Brain microvascular endothelial cell (primary cell): Measurements from ENCODE around the gene IFI35.

ENCODE experiments used
- DNase-seq: peaks from one replicate; pipeline ENCODE4 v3.0.0-alpha.2; 2020
- H3K27ac ChIP-seq: fragments of 250-450 bp; sonication (Bioruptor Pico); 2 replicates; pipeline ENCODE4 v1.5.1; 2020; ENCODE audit warnings: mild to moderate bottlenecking, moderate library complexity
- H3K27me3 ChIP-seq: fragments of 250-450 bp; sonication (Bioruptor Pico); replicated peaks from 2 replicates; pipeline ENCODE4 v1.5.1; 2020; ENCODE audit warnings: mild to moderate bottlenecking
- H3K36me3 ChIP-seq: fragments of 250-450 bp; sonication (Bioruptor Pico); replicated peaks from 2 replicates; pipeline ENCODE4 v1.5.1; 2020; ENCODE audit warnings: mild to moderate bottlenecking
- H3K4me3 ChIP-seq: 2 replicates; pipeline ENCODE4 v1.5.1; 2011; ENCODE audit warnings: low read depth, mild to moderate bottlenecking, control low read depth, low read length, moderate library complexity
- in situ Hi-C: cut with HindIII; loops from 2 replicates; pipeline ENCODE4 v1.10.0; 2017; ENCODE audit warnings: low sequenced_read_pairs, low pct_ligation_motif_present
- TF ChIP-seq, protein P1 (sequence below): IDR thresholded peaks from 2 replicates; pipeline ENCODE4 v1.5.1; 2011; ENCODE audit warnings: low read depth, mild to moderate bottlenecking, moderate library complexity, low read length, control low read depth, inconsistent platforms; ENCODE audit errors: missing control alignments

The IFI35 gene

DNA sequence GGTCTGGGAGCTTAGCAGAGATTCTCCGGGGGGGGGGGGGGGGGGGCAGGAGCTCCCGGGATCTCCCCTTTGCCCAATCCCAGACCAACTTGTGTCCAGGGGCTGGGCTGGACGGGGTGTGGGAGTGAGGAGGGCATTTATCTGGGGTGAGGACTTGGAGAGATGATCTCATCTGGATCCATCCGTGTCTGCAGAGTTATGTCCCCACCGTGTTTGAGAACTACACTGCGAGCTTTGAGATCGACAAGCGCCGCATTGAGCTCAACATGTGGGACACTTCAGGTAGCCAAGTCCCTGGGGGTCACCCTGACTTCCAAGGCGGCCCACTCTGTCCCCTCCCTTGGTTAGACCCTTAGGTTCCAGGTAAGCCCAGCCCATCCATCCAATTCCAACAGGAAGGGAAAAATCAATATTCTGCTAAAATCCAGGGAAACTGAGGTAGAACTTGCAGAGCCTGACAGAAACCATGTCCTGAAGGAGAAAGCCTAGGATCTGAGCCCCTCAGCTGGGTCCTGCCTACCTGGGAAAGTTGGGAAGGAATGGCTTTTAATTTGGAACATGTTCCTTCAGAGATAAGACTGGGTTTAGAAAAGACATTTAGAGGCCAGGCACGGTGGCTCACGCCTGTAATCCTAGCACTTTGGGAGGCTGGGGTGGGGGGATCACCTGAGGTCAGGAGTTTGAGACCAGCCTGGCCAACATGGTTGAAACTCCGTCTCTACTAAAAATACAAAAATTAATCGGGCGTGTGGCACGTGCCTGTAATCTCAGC lies 19.4 kb downstream of the IFI35 start:
- Histone ChIP-seq H3K27me3 (no peaks in the 10 kb centered on the region), H3K4me3 (no peak overlapping the region), H3K27ac (no peak overlapping the region), H3K36me3 (no peaks in the 10 kb centered on the region)
- DNase-seq = no peak
- in situ Hi-C loops = no loop called here
- TF ChIP-seq, protein P1, sequence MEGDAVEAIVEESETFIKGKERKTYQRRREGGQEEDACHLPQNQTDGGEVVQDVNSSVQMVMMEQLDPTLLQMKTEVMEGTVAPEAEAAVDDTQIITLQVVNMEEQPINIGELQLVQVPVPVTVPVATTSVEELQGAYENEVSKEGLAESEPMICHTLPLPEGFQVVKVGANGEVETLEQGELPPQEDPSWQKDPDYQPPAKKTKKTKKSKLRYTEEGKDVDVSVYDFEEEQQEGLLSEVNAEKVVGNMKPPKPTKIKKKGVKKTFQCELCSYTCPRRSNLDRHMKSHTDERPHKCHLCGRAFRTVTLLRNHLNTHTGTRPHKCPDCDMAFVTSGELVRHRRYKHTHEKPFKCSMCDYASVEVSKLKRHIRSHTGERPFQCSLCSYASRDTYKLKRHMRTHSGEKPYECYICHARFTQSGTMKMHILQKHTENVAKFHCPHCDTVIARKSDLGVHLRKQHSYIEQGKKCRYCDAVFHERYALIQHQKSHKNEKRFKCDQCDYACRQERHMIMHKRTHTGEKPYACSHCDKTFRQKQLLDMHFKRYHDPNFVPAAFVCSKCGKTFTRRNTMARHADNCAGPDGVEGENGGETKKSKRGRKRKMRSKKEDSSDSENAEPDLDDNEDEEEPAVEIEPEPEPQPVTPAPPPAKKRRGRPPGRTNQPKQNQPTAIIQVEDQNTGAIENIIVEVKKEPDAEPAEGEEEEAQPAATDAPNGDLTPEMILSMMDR = no peak

DNA sequence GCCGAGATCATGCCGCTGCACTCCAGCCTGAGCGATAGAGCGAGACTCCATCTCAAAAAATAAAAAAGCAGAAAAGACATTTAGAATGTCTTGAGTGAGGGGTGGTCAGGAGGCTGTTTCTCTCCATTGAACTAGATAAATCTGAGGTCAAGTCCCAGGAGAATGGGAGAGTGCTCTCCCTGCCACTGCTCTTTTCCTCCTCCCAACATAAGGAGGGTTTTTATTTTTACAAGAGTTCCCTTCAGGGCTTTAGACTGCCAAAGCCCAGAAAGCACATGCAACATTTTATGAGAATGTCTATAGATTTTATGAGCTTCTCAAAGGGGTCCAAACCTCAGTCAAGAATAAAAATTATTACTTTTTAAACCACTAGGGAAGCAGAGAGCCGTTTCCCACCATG lies 20.0 kb downstream of the IFI35 start:
- no peaks in the 10 kb centered on the region for H3K36me3 ChIP-seq
- TF ChIP-seq, protein P1 = no peak
- H3K27ac ChIP-seq = no peak overlapping the region
- H3K4me3 ChIP-seq = no peak overlapping the region
- in situ Hi-C loops = no loop called here
- no peak for DNase-seq
- no peaks in the 10 kb centered on the region for H3K27me3 ChIP-seq

DNA sequence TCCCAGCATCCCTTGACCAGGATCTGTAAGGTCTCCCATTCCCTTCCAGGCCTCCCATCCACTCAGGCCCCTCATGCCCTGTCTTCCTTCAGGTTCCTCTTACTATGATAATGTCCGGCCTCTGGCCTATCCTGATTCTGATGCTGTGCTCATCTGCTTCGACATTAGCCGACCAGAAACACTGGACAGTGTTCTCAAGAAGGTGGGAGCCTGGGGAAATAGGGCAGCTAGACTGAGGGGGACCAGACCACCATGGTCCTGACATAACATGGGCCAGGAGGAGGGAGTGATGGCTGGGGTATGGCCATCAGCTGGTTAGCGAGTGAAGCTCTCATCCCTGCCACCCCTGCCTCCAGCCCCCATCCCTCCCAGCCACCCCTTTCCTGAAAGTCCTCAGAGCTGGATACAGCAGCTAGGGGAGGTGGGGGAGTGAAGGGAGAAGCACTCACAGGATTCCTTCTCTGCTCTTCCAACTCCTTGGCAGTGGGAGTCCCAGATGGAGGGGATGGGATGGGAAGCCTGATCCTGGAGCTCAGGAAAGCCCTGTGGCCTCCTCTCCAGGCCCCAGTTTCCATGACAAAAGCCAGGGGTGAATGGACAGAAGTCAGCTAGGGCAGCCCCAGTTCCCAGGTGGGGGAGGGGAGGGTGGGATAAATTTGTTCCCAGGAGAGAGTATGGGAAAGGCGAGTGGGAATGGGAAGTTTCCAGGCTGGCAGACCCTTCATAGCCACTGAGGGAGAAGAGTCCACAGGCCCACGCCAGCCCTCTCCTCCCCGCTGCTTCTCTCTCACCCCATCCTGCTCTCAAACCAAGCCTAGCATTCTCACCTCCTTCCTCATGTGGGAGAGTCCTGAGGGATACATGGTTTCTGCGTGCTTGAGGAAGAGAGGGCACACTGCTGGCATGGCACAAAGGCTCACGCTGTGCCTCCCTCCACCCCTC lies 20.8 kb downstream of the IFI35 start:
- in situ Hi-C loops = no loop called here
- no peaks in the 10 kb centered on the region for H3K27me3 ChIP-seq
- no peak overlapping the region for H3K27ac ChIP-seq
- TF ChIP-seq, protein P1 = no peak
- H3K4me3 ChIP-seq = no peak overlapping the region
- no peaks in the 10 kb centered on the region for H3K36me3 ChIP-seq
- no peak for DNase-seq

DNA sequence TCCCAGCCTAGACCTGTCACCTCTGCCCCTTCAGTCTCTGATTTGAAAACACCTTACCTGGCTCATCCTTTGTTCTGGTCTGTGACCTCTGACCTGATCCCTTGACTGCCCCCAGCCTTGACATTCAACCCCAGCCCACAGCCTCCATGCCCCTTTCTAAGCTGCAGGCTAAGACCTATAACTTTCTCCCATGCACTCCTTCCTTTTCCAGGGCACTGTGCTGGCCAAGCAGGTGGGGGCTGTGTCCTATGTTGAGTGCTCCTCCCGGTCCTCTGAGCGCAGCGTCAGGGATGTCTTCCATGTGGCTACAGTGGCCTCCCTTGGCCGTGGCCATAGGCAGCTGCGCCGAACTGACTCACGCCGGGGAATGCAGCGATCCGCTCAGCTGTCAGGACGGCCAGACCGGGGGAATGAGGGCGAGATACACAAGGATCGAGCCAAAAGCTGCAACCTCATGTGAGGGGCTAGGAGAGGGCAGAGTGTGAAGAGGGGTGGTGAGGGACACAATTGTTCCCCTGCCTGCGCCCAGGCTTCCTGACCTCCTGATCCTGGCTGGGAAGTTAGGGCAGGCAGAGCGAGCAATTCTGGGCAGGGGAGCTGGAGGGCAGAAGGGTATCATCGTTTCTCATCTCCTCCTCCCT lies 21.8 kb downstream of the IFI35 start:
- no peak overlapping the region for H3K4me3 ChIP-seq
- H3K36me3 ChIP-seq = no peaks in the 10 kb centered on the region
- H3K27me3 ChIP-seq = no peaks in the 10 kb centered on the region
- in situ Hi-C loops = no loop called here
- no peak overlapping the region for H3K27ac ChIP-seq
- DNase-seq = no peak
- TF ChIP-seq, protein P1 = no peak

DNA sequence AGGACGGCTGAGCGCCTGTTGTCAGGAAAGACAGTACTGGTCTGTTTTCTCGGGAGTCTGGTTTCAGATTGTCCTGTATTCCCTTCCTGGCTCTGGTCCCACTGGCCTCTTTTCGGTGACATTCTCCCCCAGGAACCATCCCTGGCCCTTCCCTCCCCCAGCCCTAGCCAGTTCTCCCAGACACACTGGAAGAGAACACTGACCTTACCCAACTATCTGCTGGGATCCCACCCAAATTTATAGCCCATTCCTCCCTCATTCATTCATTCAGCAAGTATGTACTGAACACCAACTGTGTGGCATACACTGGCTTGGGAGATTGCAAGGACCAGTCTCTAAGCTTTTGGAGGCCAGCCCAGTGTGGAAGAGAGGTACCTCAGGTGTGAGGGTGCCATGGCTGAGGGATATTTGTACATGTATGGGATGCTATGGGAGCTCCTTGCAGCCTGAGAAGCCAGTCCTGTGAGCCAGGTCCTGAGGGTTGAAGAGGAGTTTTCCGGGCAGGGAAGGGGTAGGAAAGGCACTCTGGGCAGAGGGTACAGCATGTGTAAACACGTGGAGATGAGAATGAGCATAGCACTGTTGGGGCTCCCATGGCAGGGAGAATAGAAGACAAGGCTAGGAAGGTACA lies 23.7 kb downstream of the IFI35 start:
- in situ Hi-C loops = no loop called here
- TF ChIP-seq, protein P1 = no peak
- Histone ChIP-seq H3K4me3 (no peak overlapping the region), H3K27me3 (no peaks in the 10 kb centered on the region), H3K27ac (no peak overlapping the region), H3K36me3 (no peaks in the 10 kb centered on the region)
- no peak for DNase-seq
